ENCODE results near the gene TBCC.
"Not testable (repeated sequence)": the region's sequence is repeated elsewhere in the genome, so short reads cannot be mapped to it uniquely, and the experiment has no call there.

The TBCC gene

DNA sequence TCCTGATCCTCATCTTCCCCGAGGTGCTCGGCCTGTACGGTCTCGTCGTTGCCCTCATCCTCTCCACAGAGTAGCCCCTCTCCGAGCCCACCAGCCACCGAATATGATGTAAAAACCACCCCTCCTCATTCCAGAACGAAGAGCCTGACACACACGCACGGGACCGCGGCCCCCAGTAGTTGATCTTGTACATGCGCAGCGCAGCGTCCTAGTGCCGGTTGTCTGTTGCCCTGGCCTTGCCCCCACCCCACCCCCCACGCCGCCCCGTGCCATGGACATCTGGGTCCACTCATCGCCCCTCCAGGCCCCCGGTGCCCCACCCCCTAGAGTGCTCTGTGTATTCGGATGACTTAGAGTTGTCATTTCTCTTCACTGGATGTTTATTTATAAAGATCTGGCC, 18.3 kb downstream of the TBCC start:
- no peak for DNase-seq

DNA sequence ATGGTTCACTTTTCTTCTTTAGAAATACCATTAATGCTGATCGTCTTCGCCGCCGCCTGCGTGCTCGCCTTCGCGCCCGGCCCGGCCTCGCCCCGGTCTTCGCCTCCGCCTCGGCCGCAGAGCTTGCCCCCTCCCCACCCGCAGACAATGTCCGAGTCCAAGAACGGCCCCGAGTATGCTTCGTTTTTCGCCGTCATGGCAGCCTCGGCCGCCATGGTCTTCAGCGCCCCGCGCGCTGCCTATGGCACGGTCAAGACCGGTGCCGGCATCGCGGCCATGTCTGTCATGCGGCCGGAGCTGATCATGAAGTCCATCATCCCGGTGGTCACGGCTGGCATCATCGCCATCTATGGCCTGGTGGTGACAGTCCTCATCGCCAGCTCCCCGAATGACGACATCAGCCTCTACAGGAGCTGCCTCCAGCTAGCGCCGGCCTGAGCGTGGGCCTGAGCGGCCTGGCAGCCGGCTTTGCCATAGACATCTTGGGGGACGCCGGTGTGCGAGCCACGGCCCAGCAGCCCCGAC, 18.8 kb downstream of the TBCC start:
- no peak for DNase-seq

DNA sequence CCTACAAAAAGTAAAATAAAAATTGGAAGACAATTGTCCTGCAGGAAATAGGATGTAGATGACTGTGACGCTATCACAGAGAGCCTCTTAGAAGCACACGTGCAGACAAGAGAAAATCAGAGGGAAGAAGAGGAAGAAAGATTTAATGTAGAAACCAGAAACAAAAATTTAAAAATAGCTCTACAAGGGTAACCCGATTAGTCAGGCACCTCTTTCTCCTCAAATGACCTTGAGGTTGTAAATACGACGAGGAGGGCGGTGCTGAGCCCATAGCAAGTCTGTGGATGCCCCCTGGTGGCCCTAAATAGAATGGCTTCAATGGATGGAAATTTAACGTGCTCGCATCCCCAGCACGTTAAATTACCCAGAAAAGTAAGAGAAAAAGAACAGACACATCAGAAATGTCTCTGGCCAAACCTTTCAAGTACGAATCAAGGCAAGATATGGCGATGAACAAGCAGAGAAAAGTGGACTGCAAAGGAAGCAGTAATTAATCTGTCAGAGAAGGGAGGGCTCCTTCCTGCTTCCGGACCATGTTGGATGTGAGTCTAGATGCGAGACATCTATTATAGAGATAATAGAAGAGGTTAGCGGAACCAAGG, 19.3 kb downstream of the TBCC start:
- peak; percentile 89 for DNase-seq

DNA sequence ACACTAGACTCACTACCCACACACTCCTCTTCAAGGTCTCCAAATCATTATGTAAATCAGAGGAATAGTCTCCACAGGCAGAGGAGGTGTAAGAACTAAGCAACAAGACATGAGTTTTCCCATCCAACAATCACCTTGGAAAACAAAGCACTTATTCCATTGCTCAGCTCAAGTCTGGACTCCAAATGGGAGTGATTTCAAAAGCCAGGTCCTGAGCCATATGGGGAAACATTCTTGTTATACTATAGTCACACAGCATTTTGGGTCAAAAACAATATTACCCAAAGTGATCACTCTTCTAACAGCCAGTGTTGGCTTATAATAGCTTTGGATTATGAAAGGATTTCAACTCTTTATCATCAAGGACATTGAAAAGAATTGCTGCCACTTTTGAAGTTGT, 19.9 kb downstream of the TBCC start:
- DNase-seq: no peak

DNA sequence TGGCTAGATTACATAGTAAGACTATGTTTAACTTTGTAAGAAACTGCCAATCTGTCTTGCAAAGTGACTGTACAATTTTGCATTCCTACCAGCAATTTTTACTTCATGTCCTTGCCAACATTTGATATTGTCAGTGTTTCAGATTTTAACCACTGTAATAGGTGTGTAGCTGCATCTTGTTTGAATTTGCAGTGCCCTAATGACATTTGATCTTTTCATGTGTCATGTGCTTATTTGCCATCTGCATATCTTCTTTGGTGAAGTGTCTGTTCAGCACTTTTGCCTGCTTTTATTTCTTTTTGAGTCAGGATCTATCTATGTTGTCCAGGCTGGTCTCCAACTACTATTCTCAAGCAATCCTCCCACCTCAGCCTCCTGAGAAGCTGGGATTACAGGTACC, 21.1 kb downstream of the TBCC start:
- DNase-seq: no peak

DNA sequence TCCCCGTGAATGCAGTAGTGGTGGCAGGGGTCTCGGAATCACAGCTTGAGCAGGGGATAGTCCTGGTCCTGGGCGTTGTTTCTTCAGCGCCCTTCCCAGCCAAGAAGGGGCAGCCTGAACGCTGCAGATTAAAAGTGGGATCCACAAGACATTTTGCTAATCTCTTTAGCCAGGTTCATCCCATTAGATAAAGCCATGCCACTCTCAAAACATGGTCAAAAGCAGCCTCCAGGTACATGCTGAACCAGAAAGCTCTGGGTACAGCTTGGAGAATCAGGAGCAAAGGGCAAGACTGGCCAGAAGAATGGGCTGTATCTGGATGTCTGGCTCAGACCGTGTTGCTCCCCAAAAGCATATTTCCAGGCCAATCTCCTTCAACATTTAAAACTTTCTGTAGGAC, 23.4 kb downstream of the TBCC start, which contains the start of gene PRPH2:
TSS of gene PRPH2 (minus strand) at position 101 of the 400 bp plus-strand sequence. CDS start 263 bp downstream, outside the sequence.
- no peak for DNase-seq

DNA sequence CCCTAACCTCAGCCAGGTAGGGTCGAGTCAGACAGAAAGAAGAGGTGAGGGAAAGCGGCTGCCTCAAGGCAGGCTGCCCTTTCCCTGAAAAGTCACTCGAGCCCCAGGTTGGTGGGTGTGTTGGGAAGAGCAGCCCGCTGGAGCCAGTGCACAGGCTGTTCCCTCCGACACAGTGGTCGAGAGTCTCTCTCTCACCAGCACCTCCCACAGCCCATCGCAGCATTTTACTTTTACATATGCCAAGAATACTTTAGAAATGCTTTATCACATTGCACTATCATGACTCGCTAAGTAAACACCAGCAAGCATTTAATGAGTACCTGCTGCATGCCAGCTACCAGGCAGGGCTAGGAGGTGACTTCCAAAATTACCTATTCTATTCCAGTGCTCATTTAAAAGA, 25.2 kb downstream of the TBCC start:
- no peak for DNase-seq

DNA sequence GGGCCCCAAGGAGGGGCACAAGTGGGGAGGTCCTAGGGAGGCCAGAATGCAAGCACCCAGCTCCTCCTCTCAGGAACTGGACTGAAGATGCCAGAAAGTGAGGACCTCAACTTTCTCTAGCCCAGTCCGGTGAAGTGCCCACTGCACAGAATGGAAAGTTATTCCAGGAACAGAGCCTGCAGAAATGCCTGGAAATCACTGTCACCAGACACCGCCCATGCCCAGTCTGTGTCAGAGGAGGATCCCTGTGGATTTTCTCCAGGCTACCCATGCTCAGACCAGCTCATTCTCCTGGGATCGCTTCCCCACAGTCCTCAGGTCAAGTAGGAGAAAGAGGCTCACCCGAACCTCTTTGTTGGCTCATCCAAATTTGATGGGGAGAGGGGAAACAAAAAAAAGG, 30.0 kb downstream of the TBCC start:
- no peak for DNase-seq

DNA sequence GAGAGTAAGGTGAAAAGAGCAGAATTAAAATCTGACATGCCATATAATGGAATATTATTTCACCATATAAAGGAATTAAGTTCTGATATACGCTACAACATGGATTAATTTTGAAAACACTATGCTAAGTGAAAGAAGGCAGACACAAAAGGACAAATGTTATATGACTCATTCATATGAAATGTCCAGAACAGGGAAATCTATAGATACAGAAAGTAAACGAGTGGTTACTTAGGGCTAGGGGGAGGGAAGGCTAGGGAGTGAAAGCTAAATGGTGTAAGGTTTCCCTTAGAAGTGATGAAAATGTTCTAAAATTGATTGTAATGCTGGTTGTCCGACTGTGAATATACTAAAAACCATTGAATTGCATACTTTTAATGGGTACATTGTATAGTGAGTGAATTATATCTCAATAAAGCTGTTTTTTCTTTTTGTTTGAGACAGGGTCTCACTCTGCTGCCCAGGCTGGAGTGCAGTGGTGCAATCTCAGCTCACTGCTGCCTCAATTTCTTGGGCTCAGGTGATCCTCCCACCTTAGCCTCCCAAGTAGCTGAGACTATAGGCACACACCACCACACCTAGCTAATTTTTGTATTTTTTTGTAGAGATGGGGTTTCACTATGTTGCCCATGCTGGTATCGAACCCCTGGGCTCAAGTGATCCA, 31.7 kb downstream of the TBCC start:
- DNase-seq: no peak

DNA sequence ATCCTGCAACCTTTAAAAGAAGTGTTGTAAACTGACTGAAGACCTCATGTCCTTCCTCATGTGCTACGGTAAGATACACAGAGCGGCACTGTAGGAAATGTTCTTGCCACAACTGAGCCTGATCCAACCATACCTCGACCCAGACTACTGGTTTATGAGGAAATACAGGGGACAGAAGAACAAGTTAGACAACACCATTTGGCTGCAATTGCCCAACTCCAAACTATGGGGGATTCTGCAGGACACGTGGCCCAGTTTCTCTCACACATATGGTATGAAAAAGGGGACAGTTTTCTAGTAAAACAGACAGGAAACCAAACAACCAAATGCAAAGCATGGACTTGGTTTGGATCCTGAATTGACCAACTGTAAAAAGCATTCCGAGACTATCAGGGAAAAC, 34.0 kb downstream of the TBCC start:
- DNase-seq: no peak

DNA sequence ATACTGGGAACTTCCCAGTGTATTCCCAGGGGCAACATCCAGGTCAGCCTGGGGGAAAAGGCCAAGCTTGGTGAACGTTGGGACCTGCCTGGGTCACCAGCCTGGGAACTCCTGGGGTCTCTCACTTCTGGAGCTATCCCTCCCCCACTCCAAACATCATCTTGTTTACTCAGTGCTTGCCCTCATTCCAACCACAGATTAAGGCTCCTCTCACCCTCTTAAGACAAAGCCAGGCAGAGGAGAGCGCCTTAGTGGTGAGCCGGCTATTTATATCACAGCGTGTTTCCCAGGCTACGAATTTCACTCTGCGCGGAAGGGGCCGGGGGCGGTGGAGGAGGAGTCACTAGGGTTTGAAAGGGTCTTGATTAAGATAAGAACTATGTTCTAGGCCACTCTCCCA, 35.6 kb downstream of the TBCC start:
- no peak for DNase-seq

DNA sequence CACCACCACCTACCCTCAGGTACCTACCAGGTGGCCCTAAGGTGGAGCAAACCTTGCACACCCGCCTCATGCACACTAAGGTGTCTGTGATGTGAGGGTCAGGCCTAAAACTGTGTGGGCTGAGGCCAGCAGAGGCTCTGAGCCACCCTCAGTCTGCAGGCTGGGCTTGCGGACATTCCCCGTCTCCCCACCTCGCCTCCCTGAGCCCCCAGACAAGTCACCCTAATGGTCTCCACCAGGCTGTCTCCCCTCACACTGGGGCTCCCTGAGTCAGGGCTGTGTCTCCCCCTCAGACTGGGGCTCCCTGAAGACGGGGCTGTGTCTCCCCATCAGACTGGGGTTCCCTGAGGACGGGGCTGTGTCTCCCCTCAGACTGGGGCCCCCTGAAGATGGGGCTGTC, 36.0 kb downstream of the TBCC start:
- no peak for DNase-seq

DNA sequence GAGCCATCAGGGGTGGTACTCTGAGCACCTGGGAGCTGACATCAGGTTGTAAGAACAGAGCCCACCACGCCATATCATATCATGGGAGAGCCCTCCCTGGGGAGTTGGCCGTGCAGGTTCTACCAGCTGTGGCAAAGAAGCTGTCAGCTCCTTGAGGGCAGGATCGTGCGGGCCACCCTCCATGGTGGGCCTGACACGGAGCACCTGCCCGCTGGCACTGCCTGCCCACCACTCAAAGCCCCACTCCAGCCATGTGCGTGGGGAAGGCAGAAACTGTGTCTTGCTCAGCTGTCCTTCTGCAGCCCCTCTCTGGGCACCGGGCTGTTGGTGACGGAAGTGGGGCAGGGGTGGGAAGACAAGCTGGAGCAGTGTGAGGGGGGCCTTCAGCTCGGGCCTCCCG, 37.8 kb downstream of the TBCC start:
- DNase-seq: no peak

DNA sequence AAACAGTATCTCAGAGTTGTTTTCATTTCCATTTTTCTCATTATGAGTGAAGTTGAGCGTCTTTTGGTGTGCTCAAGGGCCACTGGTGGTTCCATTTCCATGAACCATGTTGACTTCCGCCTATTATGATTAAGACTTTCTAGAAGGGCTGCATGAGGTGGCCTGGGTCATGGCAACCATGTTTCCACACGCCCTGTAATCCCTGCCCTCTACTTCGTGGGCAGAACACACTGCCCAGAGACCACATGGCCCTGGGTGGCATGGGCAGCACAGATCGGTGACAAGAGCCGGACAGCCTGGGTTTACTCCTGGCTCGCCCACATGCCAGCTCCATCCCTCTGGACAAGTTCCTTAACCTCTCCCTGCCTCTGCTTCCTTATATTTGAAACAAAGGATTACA, 38.3 kb downstream of the TBCC start:
- no peak for DNase-seq

DNA sequence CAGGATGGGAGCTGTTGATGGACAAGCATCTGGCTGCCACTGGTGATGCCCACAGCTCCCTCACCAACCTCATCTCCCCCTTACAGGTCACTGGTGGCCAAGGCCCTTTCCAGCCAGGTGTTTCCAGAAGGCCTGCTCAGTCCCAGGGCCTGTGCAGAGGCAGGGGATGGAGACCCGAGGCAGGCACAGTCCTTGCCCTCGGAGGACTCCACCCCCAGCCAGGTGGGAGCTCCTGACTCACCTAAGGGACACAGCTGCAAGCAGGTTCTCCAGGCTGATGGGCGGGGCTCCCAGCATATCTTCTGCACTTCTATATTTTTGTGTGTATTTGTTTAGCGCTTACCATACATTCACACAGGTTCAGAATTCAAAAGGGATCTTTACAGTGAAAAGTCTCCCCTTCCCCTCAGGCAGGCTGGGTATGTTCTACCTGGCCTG, 40.9 kb downstream of the TBCC start:
- DNase-seq: peak; percentile 25

DNA sequence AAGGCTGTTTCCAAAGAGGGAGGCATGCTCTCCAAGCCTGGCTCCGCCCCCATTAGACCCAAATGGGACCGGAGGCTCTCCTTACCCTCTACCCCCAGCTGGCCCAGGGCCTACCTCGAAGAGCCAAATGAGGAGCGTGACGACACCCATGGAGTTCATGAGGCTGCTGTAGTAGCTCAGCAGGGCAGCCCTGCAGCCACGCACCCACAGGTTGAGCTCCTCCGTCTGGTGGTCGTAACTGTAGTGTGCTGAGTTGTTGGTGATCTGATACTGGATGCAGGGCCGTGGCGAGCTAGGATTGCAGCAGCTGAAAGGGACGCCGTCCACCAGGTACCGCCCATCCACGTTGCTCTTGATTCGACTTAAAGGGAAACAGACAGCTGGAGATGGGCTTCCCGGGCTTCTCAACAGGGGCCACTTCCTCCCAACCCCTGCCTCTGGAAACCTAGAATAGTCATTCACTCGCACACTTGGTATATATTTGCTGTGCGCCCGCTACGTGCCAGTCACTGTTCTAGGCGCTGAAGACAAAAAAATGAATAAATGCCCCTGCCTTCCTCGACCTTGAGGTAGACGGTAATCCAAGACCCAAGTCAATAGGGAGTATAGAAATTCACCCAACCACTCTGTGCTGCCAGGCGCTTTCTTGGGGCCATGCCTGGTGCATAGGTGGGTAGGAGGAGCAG, 41.5 kb downstream of the TBCC start:
- no peak for DNase-seq

DNA sequence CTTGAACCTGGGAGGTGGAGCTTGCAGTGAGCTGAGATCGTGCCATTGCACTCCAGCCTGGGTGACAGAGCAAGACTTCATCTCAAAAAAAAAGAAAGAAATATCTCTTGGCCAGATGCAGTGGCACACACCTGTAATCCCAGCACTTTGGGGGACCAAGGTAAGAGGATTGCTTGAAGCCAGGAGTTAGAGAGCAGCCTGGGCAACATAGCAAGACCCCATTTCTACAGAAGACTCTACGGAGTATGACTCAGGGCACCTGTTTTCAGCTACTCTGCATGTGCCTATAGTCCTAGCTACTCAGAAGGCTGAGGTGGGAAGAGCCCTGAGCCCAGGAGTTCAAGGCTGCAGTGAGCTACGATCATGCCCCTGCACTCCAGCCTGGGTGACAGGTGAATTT, 43.1 kb downstream of the TBCC start:
- DNase-seq: not testable (repeated sequence)

DNA sequence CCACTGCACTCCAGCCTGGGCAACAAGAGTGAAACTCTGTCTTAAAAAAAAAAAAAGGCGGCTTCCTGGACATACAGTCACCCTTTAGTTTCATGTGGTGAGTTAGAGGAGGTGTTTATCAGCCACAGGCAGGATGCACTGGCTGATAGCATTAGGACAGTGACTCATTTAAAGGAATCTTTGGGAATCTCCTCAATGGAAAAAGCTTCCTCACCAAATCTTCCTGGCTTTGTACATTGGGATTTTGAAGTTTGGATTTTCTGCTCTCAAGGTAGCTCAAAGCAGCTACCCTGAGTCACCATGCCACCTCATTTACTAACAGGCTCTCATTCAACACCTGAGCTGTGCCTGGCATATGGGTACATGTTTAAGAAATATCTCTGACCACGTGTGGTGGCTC, 43.7 kb downstream of the TBCC start:
- DNase-seq: no peak

DNA sequence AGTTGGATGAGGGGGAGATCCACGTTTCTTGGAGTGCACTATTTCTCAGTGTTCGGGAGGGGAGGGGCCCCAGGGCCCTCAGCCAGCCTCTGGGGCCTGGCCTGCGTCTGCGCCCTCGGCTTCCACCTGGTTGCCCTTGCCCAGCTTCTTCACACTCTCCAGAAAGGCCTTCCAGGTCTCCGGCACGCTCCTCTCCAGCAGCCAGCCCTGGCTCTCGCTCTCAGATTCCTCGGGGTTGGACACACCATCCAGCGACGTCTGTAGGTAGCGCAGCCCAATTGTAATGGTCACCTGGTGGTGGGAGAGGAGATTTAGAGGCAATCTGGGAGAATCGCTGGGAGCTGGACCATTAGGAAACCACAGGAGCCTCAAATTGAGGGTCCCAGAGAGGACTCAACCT, 47.7 kb downstream of the TBCC start:
- no peak for DNase-seq

DNA sequence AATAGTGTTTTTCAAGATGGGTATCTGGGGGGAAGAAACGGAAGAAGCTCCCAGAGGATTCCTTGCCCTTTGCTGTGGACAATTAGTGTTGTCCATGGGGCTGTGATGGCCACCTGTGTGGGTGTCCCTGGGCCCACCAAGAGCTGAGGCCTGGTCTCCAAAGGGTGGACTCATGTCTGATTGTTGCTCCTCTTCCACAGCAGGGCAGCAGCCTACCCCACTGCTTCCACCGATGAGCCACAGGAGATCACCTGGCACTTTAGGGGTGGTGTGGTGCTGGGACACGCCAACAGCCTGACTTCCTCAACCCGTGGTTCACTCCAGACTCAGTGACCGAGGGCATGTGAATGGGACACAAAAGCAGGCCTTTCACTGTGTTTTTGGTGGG, 48.6 kb downstream of the TBCC start:
- no peak for DNase-seq

DNA sequence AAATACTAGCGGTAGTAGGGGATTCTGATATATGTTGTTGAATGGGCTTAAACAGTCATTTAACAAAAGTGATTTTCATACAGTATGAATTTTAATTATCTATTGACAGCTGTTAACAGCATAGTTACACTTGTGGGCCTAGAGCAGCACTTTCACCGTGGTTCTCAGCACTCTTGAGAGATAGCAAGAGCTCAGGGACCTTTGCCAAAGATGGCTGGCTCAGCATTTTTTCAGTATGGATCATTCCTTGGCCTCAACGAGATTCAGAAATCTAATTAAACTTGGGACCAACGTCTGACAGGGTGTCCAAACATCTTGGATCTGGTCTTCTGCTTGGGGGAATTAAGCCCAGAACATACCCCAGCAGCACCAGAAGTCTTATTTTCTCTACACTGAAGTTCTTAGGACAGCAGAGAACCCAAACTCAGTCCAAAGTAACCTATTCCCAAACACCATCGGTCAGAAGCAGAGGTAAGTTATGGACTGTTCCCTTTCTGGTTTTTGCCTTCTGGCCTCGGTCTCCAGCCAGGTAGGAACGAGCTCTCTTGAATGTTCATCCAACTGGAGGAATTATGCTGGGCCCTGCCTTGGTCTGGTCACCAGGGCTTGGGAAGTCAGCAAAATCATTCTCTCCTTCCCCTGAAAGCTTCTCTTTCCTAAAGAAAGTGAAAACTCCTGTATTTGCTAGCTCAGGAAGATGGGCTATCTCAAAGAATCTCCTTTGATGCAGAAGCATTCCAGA, 49.2 kb downstream of the TBCC start:
- DNase-seq: no peak

DNA sequence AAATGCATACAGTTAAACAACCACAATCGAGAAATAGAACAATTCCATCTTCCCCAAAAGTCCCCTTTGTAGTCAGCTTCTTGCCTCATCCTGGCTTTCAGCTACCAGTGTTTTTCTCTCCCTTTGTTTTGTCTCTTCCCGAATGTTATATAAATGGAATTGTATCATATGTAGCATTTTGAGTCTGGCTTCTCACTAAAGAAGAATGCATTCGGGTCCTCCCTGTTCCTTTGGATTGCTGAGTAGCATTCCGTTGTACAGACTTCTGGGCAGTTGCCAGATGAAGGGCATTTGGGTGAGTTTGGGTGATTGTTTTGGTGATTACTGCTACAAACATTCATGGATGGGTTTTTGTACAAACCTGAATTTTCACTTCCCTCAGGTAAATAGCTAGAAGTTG, 51.3 kb downstream of the TBCC start:
- DNase-seq: no peak
